SH-SY5Y (cell line): ENCODE results near the gene XRCC6.

Source experiments
- GATA2 ChIP-seq: IDR thresholded peaks from 2 replicates; pipeline ENCODE4 v1.6.1; 2011; ENCODE audit warnings: mild to moderate bottlenecking, low read depth, low read length
- GATA3 ChIP-seq: IDR thresholded peaks from 2 replicates; pipeline ENCODE4 v1.6.1; 2011; ENCODE audit warnings: low read depth, mild to moderate bottlenecking, low read length, moderate library complexity

GRCh38 chr22:41638748-41639147 lies 17.7 kb downstream of the XRCC6 start:
- TF ChIP-seq GATA3 (no peak), GATA2 (no peak)
